GM21423 (cell line): ENCODE data around the gene JUP.

Experiments used
- ATAC-seq: cut with Tn5 transposase; IDR thresholded peaks from one replicate; pipeline ENCODE4 v1.9.1; 2021; ENCODE audit warnings: mild to moderate bottlenecking, moderate library complexity; ENCODE audit not compliant: unreplicated experiment

The JUP gene

GRCh38 chr17:41724476-41725050, 61.9 kb downstream of the JUP start:
- ATAC-seq: no peak

- ATAC-seq: no peak
These were observed 62.6 kb downstream of the JUP start for GRCh38 chr17:41723801-41724475.

GRCh38 chr17:41722231-41722630, 64.3 kb downstream of the JUP start:
- no peak for ATAC-seq

- no peak for ATAC-seq
These were observed 68.2 kb downstream of the JUP start for GRCh38 chr17:41718287-41718645.

GRCh38 chr17:41717408-41718286, 68.9 kb downstream of the JUP start:
- no peak for ATAC-seq

GRCh38 chr17:41711669-41712400, 74.7 kb downstream of the JUP start, which contains the start of gene GAST:
Gene GAST, plus strand, starts transcription at chr17:41712331. Its CDS starts 3,106 bp downstream, at chr17:41715437.
- no peak for ATAC-seq

- no peak for ATAC-seq
These were observed 75.9 kb downstream of the JUP start for GRCh38 chr17:41710472-41711090.

GRCh38 chr17:41707803-41708669, 78.5 kb downstream of the JUP start:
- no peak for ATAC-seq

GRCh38 chr17:41705271-41705991, 81.1 kb downstream of the JUP start:
- no peak for ATAC-seq
